DND-41 (cell line): ENCODE results near the gene TBC1D21.

Source experiments
- ATAC-seq: fragments of 200-7000 bp; cut with Tn5 transposase; 3 replicates; pipeline ENCODE4 v1.9.1; 2021; ENCODE audit warnings: low read depth; ENCODE audit not compliant: insufficient read depth
- DNase-seq: peaks from one replicate; pipeline ENCODE4 v3.0.0-alpha.2; 2020
- H2AFZ ChIP-seq: 2 replicates; pipeline ENCODE4 v1.6.0; 2012; ENCODE audit warnings: low read depth, low read length
- H3K27ac ChIP-seq: 2 replicates; pipeline ENCODE4 v1.5.1; 2012; ENCODE audit warnings: low read length, inconsistent platforms
- H3K27me3 ChIP-seq: fragments of 200-600 bp; sonication (generic); 2 replicates; pipeline ENCODE4 v1.6.0; 2012; ENCODE audit warnings: low read length, mild to moderate bottlenecking, inconsistent platforms; ENCODE audit not compliant: insufficient read depth, poor library complexity
- H3K36me3 ChIP-seq: 2 replicates; pipeline ENCODE4 v1.5.1; 2012; ENCODE audit warnings: low read length, inconsistent platforms; ENCODE audit not compliant: insufficient read depth
- H3K4me1 ChIP-seq: 2 replicates; pipeline ENCODE4 v1.5.1; 2012; ENCODE audit warnings: mild to moderate bottlenecking, low read length; ENCODE audit not compliant: insufficient read depth
- H3K4me2 ChIP-seq: 2 replicates; pipeline ENCODE4 v1.6.0; 2012; ENCODE audit warnings: mild to moderate bottlenecking, moderate library complexity, low read length, inconsistent platforms; ENCODE audit not compliant: insufficient read depth
- H3K4me3 ChIP-seq, 2 experiments: fragments of 200-600 bp in 1 of 2; shearing (Covaris generic) in 1 of 2; 2 replicates each; pipeline ENCODE4 v1.5.1; 2012 to 2016; ENCODE audit warnings: inconsistent platforms in 2 of 2, low read length in 2 of 2, mild to moderate bottlenecking in 2 of 2, low read depth in 1 of 2, moderate library complexity in 1 of 2
- H3K79me2 ChIP-seq: 2 replicates; pipeline ENCODE4 v1.6.0; 2012; ENCODE audit warnings: low read length, inconsistent platforms; ENCODE audit not compliant: insufficient read depth
- H3K9ac ChIP-seq: 2 replicates; pipeline ENCODE4 v1.6.0; 2012; ENCODE audit warnings: low read depth, mild to moderate bottlenecking, inconsistent platforms, low read length, moderate library complexity
- H3K9me3 ChIP-seq: 2 replicates; pipeline ENCODE4 v1.5.1; 2012; ENCODE audit warnings: low read length, moderate library complexity, mild to moderate bottlenecking, inconsistent platforms; ENCODE audit not compliant: insufficient read depth, severe bottlenecking
- H4K20me1 ChIP-seq: 2 replicates; pipeline ENCODE4 v1.6.0; 2012; ENCODE audit warnings: low read length; ENCODE audit not compliant: insufficient read depth
- CTCF ChIP-seq: IDR thresholded peaks from 2 replicates; pipeline ENCODE4 v1.5.1; 2012; ENCODE audit warnings: borderline replicate concordance, low read length, moderate library complexity, mild to moderate bottlenecking; ENCODE audit not compliant: poor library complexity, severe bottlenecking; ENCODE audit errors: extremely low read depth
- EZH2 ChIP-seq: IDR thresholded peaks from 3 replicates; pipeline ENCODE4 v1.6.1; 2012; ENCODE audit warnings: borderline replicate concordance, low read depth, mild to moderate bottlenecking, moderate library complexity, low read length, inconsistent platforms; ENCODE audit not compliant: severe bottlenecking

TBC1D21 gene

DNA sequence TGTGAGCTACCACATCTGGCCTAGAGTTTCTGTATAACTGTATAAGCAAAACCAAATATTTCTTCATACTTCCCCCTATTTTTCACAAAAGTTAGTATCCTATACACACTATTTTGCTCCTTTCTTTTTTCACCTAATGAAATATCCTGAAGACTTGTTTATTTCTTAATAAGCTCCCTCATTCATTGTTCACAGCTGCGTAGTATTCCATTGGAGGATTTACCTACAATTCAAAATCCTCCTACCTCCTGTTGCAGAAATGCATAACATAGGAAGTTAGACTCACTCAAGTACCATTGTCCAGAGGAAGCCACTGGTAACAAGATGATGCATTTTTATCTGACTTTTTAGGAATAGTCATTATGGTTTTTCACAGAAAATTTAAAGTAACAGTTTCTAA, 29.6 kb upstream of the TBC1D21 start:
- ATAC-seq (no peak), DNase-seq (no peak)
- TF ChIP-seq CTCF (no peak), EZH2 (no peak)
- Histone ChIP-seq H3K4me1 (no peaks in the 10 kb centered on the region), H3K36me3 (no peaks in the 10 kb centered on the region), H3K27ac (no peak overlapping the region), H2AFZ (no peak overlapping the region), H3K9ac (no peak overlapping the region), H3K4me3 (no peak overlapping the region), H3K79me2 (no peaks in the 10 kb centered on the region), H3K4me2 (no peak overlapping the region), H4K20me1 (no peaks in the 10 kb centered on the region; the same call in 1 of the 2 replicates), H3K27me3 (no peaks in the 10 kb centered on the region), H3K9me3 (no peaks in the 10 kb centered on the region)

DNA sequence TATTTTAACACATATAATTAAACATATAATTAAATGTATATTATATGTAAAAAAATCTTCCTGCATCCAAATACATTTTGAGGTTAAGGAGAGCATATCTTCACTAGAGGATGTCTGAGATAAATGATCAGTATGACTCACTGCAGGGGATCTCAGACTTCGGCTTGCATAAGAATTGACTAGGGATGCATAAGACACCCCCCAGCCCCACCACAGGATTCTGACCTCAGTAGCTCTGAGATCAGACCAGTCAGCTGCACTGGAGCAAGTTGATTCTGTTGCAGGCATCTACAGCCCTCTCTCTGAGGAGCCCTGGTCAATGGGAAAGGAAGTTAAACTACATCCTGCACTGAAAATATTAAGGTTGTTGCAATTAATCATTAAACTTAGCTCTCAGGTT, 29.0 kb upstream of the TBC1D21 start:
- Histone ChIP-seq H3K4me3 (no peak overlapping the region), H3K27me3 (no peaks in the 10 kb centered on the region), H2AFZ (no peak overlapping the region), H3K27ac (no peak overlapping the region), H3K4me1 (no peaks in the 10 kb centered on the region), H3K9ac (no peak overlapping the region), H3K79me2 (no peaks in the 10 kb centered on the region), H3K36me3 (no peaks in the 10 kb centered on the region), H4K20me1 (no peaks in the 10 kb centered on the region; the same call in 1 of the 2 replicates), H3K4me2 (no peak overlapping the region), H3K9me3 (no peaks in the 10 kb centered on the region)
- no peak for TF ChIP-seq CTCF
- no peak for TF ChIP-seq EZH2
- no peak for ATAC-seq
- no peak for DNase-seq

DNA sequence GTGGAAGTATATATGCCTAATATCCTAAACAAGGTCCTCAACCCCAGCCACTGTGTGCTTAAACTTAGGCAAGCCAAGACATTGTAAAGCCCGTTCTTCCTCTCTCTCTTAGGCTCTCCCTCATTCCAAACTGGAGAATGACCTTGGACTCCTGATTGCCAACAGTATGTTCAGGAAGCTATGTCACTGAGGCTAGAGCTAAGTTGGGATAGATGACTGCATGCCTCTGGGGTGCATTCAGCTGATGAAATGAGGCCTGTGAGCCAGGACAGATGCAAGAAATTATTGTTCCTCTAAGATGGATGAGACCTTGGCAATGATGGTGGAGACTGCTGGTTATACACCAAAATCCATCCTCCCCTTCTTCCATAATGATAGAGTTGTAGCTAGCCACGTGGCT, 27.9 kb upstream of the TBC1D21 start:
- Histone ChIP-seq H3K4me3 (no peak overlapping the region), H3K9ac (no peak overlapping the region), H3K4me2 (no peak overlapping the region), H3K4me1 (no peaks in the 10 kb centered on the region), H3K27me3 (no peaks in the 10 kb centered on the region), H4K20me1 (no peaks in the 10 kb centered on the region; the same call in 1 of the 2 replicates), H3K36me3 (no peaks in the 10 kb centered on the region), H3K9me3 (no peaks in the 10 kb centered on the region), H2AFZ (no peak overlapping the region), H3K27ac (no peak overlapping the region), H3K79me2 (no peaks in the 10 kb centered on the region)
- no peak for DNase-seq
- no peak for ATAC-seq
- TF ChIP-seq EZH2 (no peak), CTCF (no peak)

GRCh38 chr15:73845907-73846306, 27.5 kb upstream of the TBC1D21 start:
- Histone ChIP-seq H3K27me3 (no peaks in the 10 kb centered on the region), H3K27ac (no peak overlapping the region), H3K79me2 (no peaks in the 10 kb centered on the region), H3K9me3 (no peaks in the 10 kb centered on the region), H3K9ac (no peak overlapping the region), H4K20me1 (no peaks in the 10 kb centered on the region; the same call in 1 of the 2 replicates), H3K4me1 (no peaks in the 10 kb centered on the region), H3K36me3 (no peaks in the 10 kb centered on the region), H3K4me2 (no peak overlapping the region), H2AFZ (no peak overlapping the region), H3K4me3 (no peak overlapping the region)
- TF ChIP-seq EZH2 (no peak), CTCF (no peak)
- DNase-seq (no peak), ATAC-seq (no peak)
